GM21447 (cell line): ENCODE data around the gene MDK.
"Not testable (repeated sequence)": the region's sequence is repeated elsewhere in the genome, so short reads cannot be mapped to it uniquely, and the experiment has no call there.

Experiments used
- ATAC-seq: cut with Tn5 transposase; IDR thresholded peaks from one replicate; pipeline ENCODE4 v1.9.1; 2021; ENCODE audit not compliant: unreplicated experiment

MDK gene

GRCh38 chr11:46367244-46367915 lies 14.1 kb upstream of the MDK start:
- peak; percentile 52 for ATAC-seq

- no peak for ATAC-seq
These were observed 13.6 kb upstream of the MDK start for GRCh38 chr11:46367916-46368267.

GRCh38 chr11:46369458-46370152 lies 11.9 kb upstream of the MDK start:
- ATAC-seq: no peak

- no peak for ATAC-seq
These were observed 11.2 kb upstream of the MDK start for GRCh38 chr11:46370253-46370652.

- not testable (repeated sequence) for ATAC-seq
These were observed 10.2 kb upstream of the MDK start for GRCh38 chr11:46371262-46371661.

GRCh38 chr11:46372086-46372485 lies 9.4 kb upstream of the MDK start:
- ATAC-seq: no peak

- ATAC-seq: not testable (repeated sequence)
These were observed 9.0 kb upstream of the MDK start for GRCh38 chr11:46372501-46372900.

- no peak for ATAC-seq
These were observed 7.4 kb upstream of the MDK start for GRCh38 chr11:46373787-46374740.

- ATAC-seq: no peak
These were observed 6.7 kb upstream of the MDK start for GRCh38 chr11:46374815-46375214.

GRCh38 chr11:46375392-46376101 lies 5.9 kb upstream of the MDK start:
- ATAC-seq: no peak

- no peak for ATAC-seq
These were observed 5.0 kb upstream of the MDK start for GRCh38 chr11:46376258-46377050.

GRCh38 chr11:46377290-46377689 lies 4.2 kb upstream of the MDK start:
- no peak for ATAC-seq

- ATAC-seq: no peak
These were observed 3.6 kb upstream of the MDK start for GRCh38 chr11:46377831-46378230.

- no peak for ATAC-seq
These were observed 3.2 kb upstream of the MDK start for GRCh38 chr11:46378296-46378695.

- no peak for ATAC-seq
These were observed 2.5 kb upstream of the MDK start for GRCh38 chr11:46378811-46379481.

- not testable (repeated sequence) for ATAC-seq
These were observed 1.8 kb upstream of the MDK start for GRCh38 chr11:46379482-46380293.

GRCh38 chr11:46380340-46381047 lies 975 bp upstream of the MDK start:
- peak; percentile 43 for ATAC-seq
